K562 (cell line): ENCODE results near the gene GAP43. TPM values are rescaled to one million over a fixed set of nuclear protein-coding genes. Genes with fewer than 3 reads are reported as not detected.

ENCODE experiments used
- GABPB1 ChIP-seq: sonication (generic); formaldehyde crosslinking; IDR thresholded peaks from 2 replicates; pipeline ENCODE4 v1.8.0; 2022; ENCODE audit warnings: mild to moderate bottlenecking, missing genetic modification reagents
- HDAC3 ChIP-seq: fragments of 450-650 bp; IDR thresholded peaks from 2 replicates; pipeline ENCODE4 v1.6.1; 2018; ENCODE audit warnings: borderline replicate concordance, mild to moderate bottlenecking, moderate library complexity; ENCODE audit not compliant: partially characterized antibody
- MED1 ChIP-seq: sonication (generic); formaldehyde crosslinking; IDR thresholded peaks from 2 replicates; pipeline ENCODE4 v1.8.1; 2023; ENCODE audit warnings: missing genetic modification reagents, borderline replicate concordance
- TCF15 ChIP-seq: fragments of 250-450 bp; sonication (Bioruptor Pico); IDR thresholded peaks from 2 replicates; pipeline ENCODE4 v1.8.0; 2022; ENCODE audit warnings: moderate library complexity, mild to moderate bottlenecking, inconsistent platforms
- ZEB2 ChIP-seq: fragments of 450-650 bp; IDR thresholded peaks from 2 replicates; pipeline ENCODE4 v1.6.1; 2016
- ZMIZ1 ChIP-seq, 2 experiments: fragments of 150-350 bp in 1 of 2; IDR thresholded peaks; 2 replicates each; pipeline ENCODE4 v1.6.1; 2012 to 2016; ENCODE audit warnings: low read depth in 2 of 2, low read length in 2 of 2, mild to moderate bottlenecking in 1 of 2, moderate library complexity in 1 of 2
- ZNF133 ChIP-seq: fragments of 250-450 bp; sonication (Bioruptor Pico); IDR thresholded peaks from 2 replicates; pipeline ENCODE4 v1.4.0; 2020; ENCODE audit warnings: mild to moderate bottlenecking
- ZNF184 ChIP-seq: sonication (generic); formaldehyde crosslinking; IDR thresholded peaks from 2 replicates; pipeline ENCODE4 v1.5.0; 2020; ENCODE audit warnings: missing genetic modification reagents
- polyA plus RNA-seq, 8 experiments: library from polyadenylated mRNA; depleted of rRNA in 4 of 8; stranded (reverse) in 5 of 8; unstranded in 3 of 8; fragments of >200 nt; fragmentation: Nextera tagmentation in 2 of 8; fragmentation: Illumina TruSeq in 1 of 8; extraction: Ambion mirVana in 2 of 8; extraction: Trizol in 1 of 8; gene quantifications; 2 replicates each; pipeline versions ENCODE4 v1.2.1 to v1.2.3, GENCODE V29; 2011 to 2014; ENCODE audit warnings: inconsistent platforms in 1 of 8, missing spikeins in 1 of 8
- total RNA-seq, 7 experiments: library from RNA; depleted of rRNA in 6 of 7; stranded (reverse); fragments of >200 nt in 6 of 7; fragmentation: Illumina TruSeq in 2 of 7; extraction: Trizol in 2 of 7; gene quantifications; 2 replicates each; pipeline versions ENCODE4 v1.2.1 to v1.2.3, GENCODE V29; 2011 to 2021; ENCODE audit warnings: low replicate concordance in 1 of 7
- TF ChIP-seq, protein P1 (sequence below): fragments of 250-450 bp; sonication (Bioruptor Pico); IDR thresholded peaks from 2 replicates; pipeline ENCODE4 v1.5.0; 2021; ENCODE audit warnings: mild to moderate bottlenecking, moderate library complexity

Gene GAP43
- total and polyA plus RNA-seq, 9 of the 15 experiments (the other 6 are each of a cell fraction or from before 2014, with no cell fraction given): 0.04 to 0.11 (median 0.09) TPM; not detected in 6

DNA sequence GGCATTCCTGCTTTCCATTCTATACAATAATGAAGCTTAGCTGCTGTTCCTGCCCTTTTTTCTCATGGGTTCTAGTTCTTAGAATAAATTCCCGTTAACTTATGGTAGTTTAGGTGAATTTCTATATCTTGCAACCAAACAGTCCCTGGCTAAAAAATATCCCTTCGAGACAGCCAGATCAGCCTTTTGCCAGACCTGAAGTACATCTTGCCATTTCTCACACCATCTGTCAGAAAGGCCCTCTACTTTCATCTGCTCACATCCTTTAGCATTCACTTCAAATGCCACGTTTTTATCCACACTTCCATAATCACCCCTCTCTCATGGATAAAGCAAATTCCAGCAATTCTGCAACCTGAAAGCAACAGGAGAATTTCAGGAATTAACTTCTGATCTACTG is 145.4 kb downstream of the GAP43 start (continued):
- TF ChIP-seq ZMIZ1 (IDR thresholded peaks at IDR 0.05; ENCODE audit: low read depth in 2 of 2, low read length in 2 of 2) (no peak), MED1 (CRISPR knock-in tag) (no peak), TCF15 (no peak), GABPB1 (CRISPR knock-in tag) (no peak), ZEB2 (no peak), ZNF184 (no peak), ZNF133 (no peak), HDAC3 (no peak)
- TF ChIP-seq, protein P1, sequence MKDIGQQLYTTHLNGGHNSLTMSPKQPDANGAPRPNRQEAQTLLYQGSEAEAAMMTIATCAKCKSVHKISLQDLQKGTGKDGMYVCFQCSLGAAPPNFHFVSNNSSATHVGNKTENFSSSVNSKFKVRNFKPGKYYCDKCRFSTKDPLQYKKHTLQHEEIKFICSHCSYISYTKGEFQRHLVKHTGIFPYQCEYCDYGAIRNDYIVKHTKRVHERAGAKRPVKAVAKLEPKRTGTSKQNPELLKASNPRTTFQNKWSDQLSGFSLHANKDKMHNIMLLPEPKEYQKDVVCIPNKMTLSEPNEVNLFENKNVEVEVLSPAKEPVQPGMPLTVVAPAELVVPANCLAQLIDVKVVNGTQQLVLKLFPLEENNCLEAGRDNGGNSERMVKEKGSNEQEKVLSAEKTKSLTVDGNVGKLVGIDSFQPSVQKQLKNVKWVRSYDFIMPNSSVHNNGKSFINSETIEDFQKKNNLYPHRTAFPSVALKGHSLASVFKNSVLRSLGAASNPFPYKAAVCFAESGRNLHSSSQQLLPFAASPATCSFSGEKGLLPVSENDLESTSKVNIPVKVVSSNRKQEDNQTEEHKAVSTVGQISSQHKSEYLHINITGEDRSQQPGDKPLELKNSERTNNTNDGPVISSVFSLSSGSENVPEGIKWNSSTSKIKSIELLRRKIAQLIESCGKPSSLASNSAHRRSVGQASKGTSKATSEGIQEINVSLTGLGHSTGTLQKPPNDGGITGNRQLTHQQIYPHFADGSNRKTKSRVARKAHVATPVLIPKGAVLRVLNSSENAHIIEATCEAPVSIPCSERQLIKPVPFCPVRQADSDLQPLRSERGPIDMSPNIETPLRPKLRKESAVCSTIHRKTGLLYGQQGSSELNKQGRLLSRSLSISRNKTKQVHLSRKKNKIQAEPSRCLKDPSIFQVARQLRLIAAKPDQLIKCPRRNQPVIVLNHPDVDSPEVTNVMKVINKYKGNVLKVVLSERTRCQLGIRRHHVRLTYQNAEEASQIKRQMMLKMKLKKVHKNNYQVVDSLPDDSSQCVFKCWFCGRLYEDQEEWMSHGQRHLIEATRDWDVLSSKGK (CRISPR knock-in tag): no peak
